GM19397 (cell line): ENCODE results near the gene ARHGDIA.
A peak's percentile ranks its signal among the peaks of the same experiment; 100 is the strongest.

Experiments
- ATAC-seq: cut with Tn5 transposase; IDR thresholded peaks from one replicate; pipeline ENCODE4 v1.9.1; 2021; ENCODE audit warnings: mild to moderate bottlenecking, moderate library complexity; ENCODE audit not compliant: unreplicated experiment

The ARHGDIA gene

GRCh38 chr17:81906476-81907218 lies 35.5 kb upstream of the ARHGDIA start:
- ATAC-seq = no peak

- no peak for ATAC-seq
Observed at GRCh38 chr17:81905993-81906392, 34.9 kb upstream of the ARHGDIA start.

- no peak for ATAC-seq
Observed at GRCh38 chr17:81905424-81905875, 34.3 kb upstream of the ARHGDIA start.

- ATAC-seq = no peak
Observed at GRCh38 chr17:81904600-81905423, 33.7 kb upstream of the ARHGDIA start.

GRCh38 chr17:81903896-81904599 lies 32.9 kb upstream of the ARHGDIA start:
- ATAC-seq = no peak

GRCh38 chr17:81903415-81903831 lies 32.3 kb upstream of the ARHGDIA start:
- no peak for ATAC-seq

- no peak for ATAC-seq
Observed at GRCh38 chr17:81902653-81903414, 31.7 kb upstream of the ARHGDIA start.

GRCh38 chr17:81902023-81902652 lies 31.0 kb upstream of the ARHGDIA start, which contains the start of gene NPB:
NPB (plus strand) TSS chr17:81902238; CDS start chr17:81902278, 40 bp downstream.
- ATAC-seq = no peak

- no peak for ATAC-seq
Observed at GRCh38 chr17:81901167-81902022, 30.3 kb upstream of the ARHGDIA start.

- no peak for ATAC-seq
Observed at GRCh38 chr17:81900181-81900820, 29.2 kb upstream of the ARHGDIA start.

GRCh38 chr17:81899514-81900166 lies 28.5 kb upstream of the ARHGDIA start:
- no peak for ATAC-seq

GRCh38 chr17:81898885-81899284 lies 27.7 kb upstream of the ARHGDIA start:
- ATAC-seq = no peak

GRCh38 chr17:81898029-81898866 lies 27.1 kb upstream of the ARHGDIA start:
- ATAC-seq = no peak

- ATAC-seq = no peak
Observed at GRCh38 chr17:81895400-81895799, 24.3 kb upstream of the ARHGDIA start.

- ATAC-seq = peak; percentile 20
Observed at GRCh38 chr17:81891303-81891552, 20.1 kb upstream of the ARHGDIA start.

- no peak for ATAC-seq
Observed at GRCh38 chr17:81890447-81891302, 19.5 kb upstream of the ARHGDIA start.

- ATAC-seq = no peak
Observed at GRCh38 chr17:81889602-81890001, 18.5 kb upstream of the ARHGDIA start.
